Measurements from ENCODE around the gene ELAC1. TPM values are rescaled to one million over a fixed set of nuclear protein-coding genes. Genes with fewer than 3 reads are reported as not detected.

Gene ELAC1
- total RNA-seq, 2 experiments from 2014 or later, result 4.7 to 5.6 TPM

DNA sequence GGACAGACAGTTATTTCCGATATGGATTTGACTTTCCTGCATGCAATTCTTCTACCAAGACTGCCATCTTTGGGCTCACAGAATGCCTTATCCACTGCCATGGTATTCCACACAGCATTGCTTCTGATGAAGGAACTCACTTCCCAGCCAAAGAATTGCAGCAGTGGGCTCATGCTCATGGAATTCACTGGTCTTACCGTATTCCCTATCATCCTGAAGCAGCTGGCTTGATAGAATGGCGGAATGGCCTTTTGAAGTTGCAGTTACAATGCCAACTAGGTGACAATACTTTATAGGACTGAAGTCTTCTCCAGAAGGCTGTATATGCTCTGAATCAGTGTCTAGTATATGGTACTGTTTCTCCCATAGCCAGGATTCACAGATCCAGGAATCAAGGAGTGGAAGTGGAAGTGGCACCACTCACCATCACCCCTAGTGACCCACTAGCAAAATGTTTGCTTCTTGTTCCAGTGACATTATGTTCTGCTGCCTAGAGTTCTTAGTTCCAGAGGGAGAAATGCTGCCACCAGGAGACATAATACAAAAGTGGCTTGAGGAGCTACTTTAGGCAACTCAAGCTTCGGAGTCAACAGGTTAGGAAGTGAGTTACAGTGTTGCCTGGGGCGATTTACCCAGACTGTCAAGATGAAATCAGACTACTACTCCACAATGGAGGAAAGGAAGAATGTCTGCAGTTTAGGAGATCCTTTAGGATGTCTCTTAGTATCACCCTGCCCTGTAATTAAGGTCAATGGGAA lies 38.4 kb downstream of the ELAC1 start:
- ChIA-PET POLR2A (no interaction called here), CTCF (interaction anchor here (0.6 kb wide), 1 partner anchor 95 kb away, joined by 3 read pairs; no protein-coding TSS in a partner anchor)
- Mint-ChIP-seq H3K9me3 (ENCODE audit: low read depth) (peaks cover 8% of the 10 kb centered on the region), H3K36me3 (ENCODE audit: low read depth) (no peaks in the 10 kb centered on the region), H3K4me3 (no peak overlapping the region), H3K4me1 (no peaks in the 10 kb centered on the region), H3K27ac (no peak overlapping the region), H3K27me3 (no peaks in the 10 kb centered on the region)
- ATAC-seq (no peak), DNase-seq (no peak)
- intact Hi-C loops (cut with DNase I, micrococcal nuclease), result no loop called here

DNA sequence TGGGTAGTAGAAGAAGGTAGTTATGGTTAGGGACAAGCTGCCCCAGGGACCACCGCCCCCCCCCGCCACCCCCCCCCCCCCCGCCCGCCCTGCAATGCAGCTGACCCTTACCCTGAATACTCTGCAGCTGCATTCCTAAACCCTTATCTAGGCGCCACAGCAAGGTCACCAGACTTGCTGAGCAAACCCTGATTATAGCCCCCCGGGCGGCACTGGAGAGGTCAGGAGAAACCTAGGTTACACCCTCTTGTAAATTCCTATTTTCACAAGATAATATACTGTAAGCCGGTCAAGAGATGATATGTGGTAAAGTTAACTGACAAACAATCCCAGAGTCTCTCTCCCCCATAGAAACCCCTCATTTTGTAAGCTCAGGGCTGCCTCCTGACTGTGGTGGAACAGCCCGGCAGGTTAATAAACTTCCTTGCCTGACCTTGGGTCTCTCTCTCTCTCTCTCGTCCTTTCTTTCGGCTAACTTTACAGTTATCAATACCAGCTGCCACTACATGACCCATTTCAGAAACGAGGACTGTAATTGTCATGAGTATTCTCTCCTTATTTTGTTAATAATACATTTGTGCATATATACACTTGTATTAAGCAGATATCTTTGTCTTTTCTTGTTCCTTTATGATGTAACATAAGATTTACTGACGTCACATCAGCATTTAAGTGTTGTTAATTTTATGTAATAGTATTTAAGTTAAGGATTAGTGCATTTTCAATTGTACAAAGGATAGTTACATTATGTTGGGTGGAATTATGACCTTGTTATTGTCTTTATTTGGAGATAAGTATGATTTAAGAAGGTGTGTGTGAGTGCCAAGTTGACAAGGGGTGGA lies 39.3 kb downstream of the ELAC1 start:
- H3K27me3 Mint-ChIP-seq, result no peaks in the 10 kb centered on the region
- POLR2A ChIA-PET, result interaction anchor here (0.7 kb wide), 1 partner anchor 13 kb away, joined by 3 read pairs; no protein-coding TSS in a partner anchor
- H3K4me1 Mint-ChIP-seq, result no peaks in the 10 kb centered on the region
- DNase-seq (no peak), ATAC-seq (no peak)
- H3K4me3 Mint-ChIP-seq, result no peak overlapping the region
- H3K9me3 Mint-ChIP-seq (ENCODE audit: low read depth), result peaks cover 8% of the 10 kb centered on the region
- H3K36me3 Mint-ChIP-seq (ENCODE audit: low read depth), result no peaks in the 10 kb centered on the region
- CTCF ChIA-PET, result interaction anchor here (0.6 to 0.8 kb wide), 2 partner anchors 63 to 94 kb away, joined by 3 read pairs; no protein-coding TSS in a partner anchor
- no peak overlapping the region for H3K27ac Mint-ChIP-seq
- intact Hi-C loops (cut with DNase I, micrococcal nuclease), result no loop called here

DNA sequence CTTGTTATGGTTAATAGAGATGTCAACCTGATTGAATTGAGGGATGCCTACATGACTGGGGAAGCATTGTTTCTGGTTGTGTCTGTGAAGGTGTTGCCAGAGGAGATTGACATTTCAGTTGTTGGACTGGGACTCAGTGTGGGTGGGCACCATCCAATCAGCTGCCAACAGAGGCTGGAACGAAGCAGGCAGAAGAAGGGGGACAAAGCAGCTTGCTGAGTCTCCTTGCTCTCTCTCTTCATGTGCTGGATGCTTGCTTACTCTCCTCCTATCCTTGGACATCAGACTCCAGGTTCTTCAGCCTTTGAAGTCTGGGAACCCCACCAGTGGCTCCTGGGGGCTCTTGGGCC lies 39.9 kb downstream of the ELAC1 start:
- H3K4me1 Mint-ChIP-seq, result no peaks in the 10 kb centered on the region
- no peak overlapping the region for H3K27ac Mint-ChIP-seq
- CTCF ChIA-PET, result interaction anchor here (0.8 kb wide), 1 partner anchor 63 kb away, joined by 3 read pairs; no protein-coding TSS in a partner anchor
- H3K27me3 Mint-ChIP-seq, result no peaks in the 10 kb centered on the region
- peaks cover 6% of the 10 kb centered on the region for H3K9me3 Mint-ChIP-seq (ENCODE audit: low read depth)
- intact Hi-C loops (cut with DNase I, micrococcal nuclease), result no loop called here
- ATAC-seq (no peak), DNase-seq (no peak)
- no peaks in the 10 kb centered on the region for H3K36me3 Mint-ChIP-seq (ENCODE audit: low read depth)
- POLR2A ChIA-PET, result interaction anchor here (0.7 kb wide), 1 partner anchor 13 kb away, joined by 3 read pairs; no protein-coding TSS in a partner anchor
- no peak overlapping the region for H3K4me3 Mint-ChIP-seq

DNA sequence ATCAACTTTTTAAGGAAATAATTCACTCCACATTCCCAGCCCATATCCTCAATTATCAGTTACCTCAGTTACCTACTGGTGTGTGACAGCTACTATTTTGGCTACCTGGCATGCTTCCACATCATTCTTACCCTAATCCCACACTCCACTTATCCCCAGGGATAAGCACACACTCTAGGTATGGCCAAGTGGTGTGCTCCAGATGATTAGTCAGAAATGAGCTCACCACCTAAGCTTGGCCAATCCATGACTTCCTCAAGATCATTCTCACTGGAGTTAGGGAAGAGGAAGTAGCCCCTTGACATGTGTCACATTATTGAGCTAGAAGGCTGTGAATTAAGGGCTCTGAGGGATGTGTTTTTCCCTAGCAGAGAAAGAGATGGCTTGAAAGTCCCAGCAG lies 41.2 kb downstream of the ELAC1 start:
- no peak overlapping the region for H3K4me3 Mint-ChIP-seq
- H3K9me3 Mint-ChIP-seq (ENCODE audit: low read depth), result no peaks in the 10 kb centered on the region
- H3K27ac Mint-ChIP-seq, result no peak overlapping the region
- ChIA-PET CTCF (no interaction called here), POLR2A (no interaction called here)
- no peaks in the 10 kb centered on the region for H3K4me1 Mint-ChIP-seq
- DNase-seq (no peak), ATAC-seq (no peak)
- intact Hi-C loops (cut with DNase I, micrococcal nuclease), result no loop called here
- no peaks in the 10 kb centered on the region for H3K36me3 Mint-ChIP-seq (ENCODE audit: low read depth)
- no peaks in the 10 kb centered on the region for H3K27me3 Mint-ChIP-seq

DNA sequence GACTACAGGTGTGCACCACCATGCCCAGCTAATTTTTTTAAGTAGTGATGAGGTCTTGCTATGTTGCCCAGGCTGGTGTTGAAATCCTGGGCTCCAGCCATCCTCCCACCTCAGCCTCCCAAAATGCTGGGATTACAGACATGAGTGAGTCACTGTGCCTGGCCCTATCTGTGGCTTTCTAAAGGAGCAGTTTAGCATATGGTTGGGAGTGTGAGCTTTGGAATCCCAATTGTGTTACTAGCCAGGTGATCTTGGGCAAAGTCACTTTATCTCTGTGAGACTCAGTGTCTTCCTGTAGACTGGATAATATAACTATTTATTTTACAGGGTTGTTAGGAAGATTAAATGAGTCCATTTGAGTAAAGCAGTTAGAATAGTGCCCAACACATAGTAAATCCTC lies 42.4 kb downstream of the ELAC1 start:
- Mint-ChIP-seq H3K27ac (no peak overlapping the region), H3K4me1 (no peaks in the 10 kb centered on the region), H3K27me3 (no peaks in the 10 kb centered on the region), H3K9me3 (ENCODE audit: low read depth) (no peaks in the 10 kb centered on the region), H3K36me3 (ENCODE audit: low read depth) (no peaks in the 10 kb centered on the region), H3K4me3 (no peak overlapping the region)
- ChIA-PET POLR2A (no interaction called here), CTCF (no interaction called here)
- intact Hi-C loops (cut with DNase I, micrococcal nuclease), result no loop called here
- DNase-seq (no peak), ATAC-seq (no peak)

DNA sequence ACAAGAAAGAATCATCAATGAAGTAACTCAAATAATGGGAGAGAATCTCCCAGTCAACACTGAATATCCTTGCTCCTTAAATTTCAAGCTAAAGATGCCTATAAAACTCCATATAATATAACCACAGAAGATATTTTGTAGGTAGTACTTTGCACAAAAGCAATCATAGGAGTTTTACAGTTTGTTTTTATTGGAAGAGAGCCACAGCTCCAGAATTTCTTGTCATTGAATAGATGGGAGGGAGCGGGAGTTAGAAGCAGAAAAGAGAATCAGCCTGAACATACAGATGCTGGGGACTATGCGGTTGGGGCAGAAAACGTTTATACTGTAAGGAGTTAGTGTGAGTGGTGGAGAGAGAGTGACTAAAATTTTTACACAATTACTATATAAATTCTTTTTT lies 43.9 kb downstream of the ELAC1 start:
- DNase-seq (no peak), ATAC-seq (no peak)
- Mint-ChIP-seq H3K36me3 (ENCODE audit: low read depth) (no peaks in the 10 kb centered on the region), H3K27me3 (no peaks in the 10 kb centered on the region), H3K9me3 (ENCODE audit: low read depth) (peaks cover 2% of the 10 kb centered on the region), H3K4me1 (no peaks in the 10 kb centered on the region), H3K4me3 (no peak overlapping the region), H3K27ac (no peak overlapping the region)
- intact Hi-C loops (cut with DNase I, micrococcal nuclease), result no loop called here
- POLR2A ChIA-PET, result no interaction called here
- CTCF ChIA-PET, result interaction anchor here (0.6 to 0.9 kb wide), 2 partner anchors 35 to 137 kb away, joined by 3 to 4 read pairs; no protein-coding TSS in a partner anchor

DNA sequence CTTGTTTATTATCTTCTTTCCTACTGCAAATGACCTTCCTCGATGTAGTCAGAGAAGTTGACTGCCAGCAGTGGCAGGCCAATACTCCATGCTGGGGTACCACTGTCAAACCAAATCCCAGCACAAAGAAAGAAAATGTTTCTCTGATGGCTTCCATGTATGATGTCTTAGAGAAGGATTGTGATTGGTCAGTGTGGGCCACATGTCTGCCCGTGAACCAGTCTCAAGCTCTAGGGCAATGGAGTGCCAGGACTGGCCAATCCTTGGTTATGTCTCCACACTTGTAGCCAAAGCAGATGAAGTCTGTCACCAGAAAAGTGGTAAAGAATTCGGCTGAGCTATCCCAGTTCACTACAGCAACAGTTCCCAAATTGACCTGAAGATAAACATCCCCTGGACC lies 44.6 kb downstream of the ELAC1 start:
- intact Hi-C loops (cut with DNase I, micrococcal nuclease), result no loop called here
- CTCF ChIA-PET, result interaction anchor here (0.9 kb wide), 1 partner anchor 35 kb away, joined by 4 read pairs; no protein-coding TSS in a partner anchor

DNA sequence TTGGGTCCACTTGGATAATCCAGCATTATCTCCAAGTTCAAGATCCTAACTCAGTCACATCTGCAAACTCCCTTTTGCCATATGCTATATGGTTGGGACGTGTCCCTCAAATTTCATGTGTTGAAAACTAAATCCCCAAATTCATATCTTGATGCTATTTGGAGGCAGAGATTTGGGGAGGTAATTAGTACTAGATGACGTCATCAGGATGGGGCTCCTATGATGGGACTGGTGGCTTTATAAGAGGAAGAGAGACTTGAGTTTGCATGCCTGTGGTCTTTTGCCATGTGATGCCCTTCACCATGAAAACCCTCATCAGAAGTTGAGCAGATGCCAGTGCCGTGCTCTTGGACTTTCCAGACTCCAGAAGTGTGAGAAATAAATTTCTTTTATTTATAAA lies 45.4 kb downstream of the ELAC1 start:
- Mint-ChIP-seq H3K27ac (no peak overlapping the region), H3K36me3 (ENCODE audit: low read depth) (no peaks in the 10 kb centered on the region), H3K4me1 (no peaks in the 10 kb centered on the region), H3K27me3 (no peaks in the 10 kb centered on the region), H3K4me3 (no peak overlapping the region), H3K9me3 (ENCODE audit: low read depth) (peaks cover 2% of the 10 kb centered on the region)
- no peak for ATAC-seq
- ChIA-PET POLR2A (interaction anchor here (0.7 kb wide), 1 partner anchor 253 kb away, joined by 3 read pairs; no protein-coding TSS in a partner anchor), CTCF (no interaction called here)
- intact Hi-C loops (cut with DNase I, micrococcal nuclease), result no loop called here
- DNase-seq, result no peak

More for the DNA sequence above, 44.6 kb downstream of the ELAC1 start:
- Mint-ChIP-seq H3K4me1 (no peaks in the 10 kb centered on the region), H3K4me3 (no peak overlapping the region), H3K9me3 (ENCODE audit: low read depth) (peaks cover 2% of the 10 kb centered on the region), H3K27ac (no peak overlapping the region), H3K27me3 (no peaks in the 10 kb centered on the region), H3K36me3 (ENCODE audit: low read depth) (no peaks in the 10 kb centered on the region)
- DNase-seq, result no peak
- POLR2A ChIA-PET, result interaction anchor here (0.7 kb wide), 1 partner anchor 254 kb away, joined by 3 read pairs; no protein-coding TSS in a partner anchor
- ATAC-seq, result no peak

DNA sequence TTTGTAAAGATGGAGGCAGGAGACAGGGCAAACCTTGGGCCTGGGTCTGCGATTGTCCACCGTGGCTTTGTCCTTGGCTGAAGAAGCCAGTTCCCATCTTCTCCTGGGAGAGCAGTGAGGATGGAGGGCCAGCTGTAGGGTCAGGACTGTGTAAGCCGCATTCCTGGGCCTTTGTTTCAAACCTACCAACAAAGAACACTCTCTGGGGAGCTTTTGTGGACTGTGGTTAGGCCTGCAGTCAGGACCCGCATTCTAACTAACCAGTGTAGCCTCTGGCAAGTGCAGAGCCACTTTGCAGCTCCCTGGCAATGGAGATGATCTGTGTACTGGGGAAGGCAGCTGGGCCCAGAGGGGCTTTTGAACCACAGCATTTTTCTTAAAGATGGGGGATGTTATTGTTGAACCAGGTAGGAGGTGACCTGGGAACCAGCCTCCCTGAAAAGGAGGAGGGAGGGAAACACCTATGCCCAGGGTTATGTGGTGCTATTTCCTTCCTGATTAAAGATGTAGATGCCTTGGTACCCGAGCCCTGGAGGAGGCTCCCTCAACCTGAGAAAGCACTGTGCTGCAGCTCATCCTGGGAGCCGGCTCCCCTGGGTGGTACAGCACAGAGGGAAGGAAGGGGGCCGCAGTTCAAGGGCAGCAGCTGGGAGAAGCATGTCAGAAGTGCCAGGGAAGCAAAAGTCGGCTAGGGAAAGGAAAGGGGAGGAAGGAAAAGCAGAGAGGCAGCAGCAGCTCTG lies 49.5 kb downstream of the ELAC1 start:
- no peaks in the 10 kb centered on the region for H3K27me3 Mint-ChIP-seq
- DNase-seq (no peak), ATAC-seq (no peak)
- no peaks in the 10 kb centered on the region for H3K4me1 Mint-ChIP-seq
- no peak overlapping the region for H3K27ac Mint-ChIP-seq
- no peak overlapping the region for H3K4me3 Mint-ChIP-seq
- ChIA-PET CTCF (interaction anchor here (0.8 kb wide), 1 partner anchor 200 kb away, joined by 3 read pairs; no protein-coding TSS in a partner anchor), POLR2A (interaction anchor here (1.0 kb wide), 1 partner anchor 13 kb away, joined by 7 read pairs; the partner anchor contains the start of gene SMAD4)
- no peaks in the 10 kb centered on the region for H3K36me3 Mint-ChIP-seq (ENCODE audit: low read depth)
- H3K9me3 Mint-ChIP-seq (ENCODE audit: low read depth), result peaks cover 2% of the 10 kb centered on the region
- intact Hi-C loops (cut with DNase I, micrococcal nuclease), result no loop called here

DNA sequence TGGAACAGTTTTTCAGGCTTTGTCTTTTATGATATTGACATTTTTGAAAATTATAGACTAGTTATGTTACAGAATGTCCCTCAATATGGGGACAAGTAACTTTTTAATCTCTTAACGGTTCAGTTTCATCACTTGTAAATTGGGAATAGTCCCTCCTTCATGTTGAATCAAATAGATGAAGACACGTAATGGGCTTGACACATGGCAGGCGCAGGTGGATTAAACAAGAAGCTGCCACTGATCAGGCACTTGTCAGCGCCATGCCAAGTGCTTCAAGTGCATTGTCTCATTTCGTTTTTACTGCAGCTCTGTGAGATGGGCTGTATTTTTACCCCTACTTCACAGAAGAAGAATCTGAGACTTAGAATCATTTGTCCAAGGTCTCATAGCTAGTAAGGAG lies 52.7 kb downstream of the ELAC1 start:
- Mint-ChIP-seq H3K9me3 (ENCODE audit: low read depth) (peaks cover 6% of the 10 kb centered on the region), H3K27ac (no peak overlapping the region), H3K4me3 (no peak overlapping the region), H3K27me3 (no peaks in the 10 kb centered on the region), H3K4me1 (no peaks in the 10 kb centered on the region), H3K36me3 (ENCODE audit: low read depth) (peaks cover 6% of the 10 kb centered on the region)
- ATAC-seq, result no peak
- intact Hi-C loops (cut with DNase I, micrococcal nuclease), result no loop called here
- CTCF ChIA-PET, result interaction anchor here (0.6 kb wide), 1 partner anchor 89 kb away, joined by 3 read pairs; no protein-coding TSS in a partner anchor
- DNase-seq, result no peak
- POLR2A ChIA-PET, result no interaction called here

DNA sequence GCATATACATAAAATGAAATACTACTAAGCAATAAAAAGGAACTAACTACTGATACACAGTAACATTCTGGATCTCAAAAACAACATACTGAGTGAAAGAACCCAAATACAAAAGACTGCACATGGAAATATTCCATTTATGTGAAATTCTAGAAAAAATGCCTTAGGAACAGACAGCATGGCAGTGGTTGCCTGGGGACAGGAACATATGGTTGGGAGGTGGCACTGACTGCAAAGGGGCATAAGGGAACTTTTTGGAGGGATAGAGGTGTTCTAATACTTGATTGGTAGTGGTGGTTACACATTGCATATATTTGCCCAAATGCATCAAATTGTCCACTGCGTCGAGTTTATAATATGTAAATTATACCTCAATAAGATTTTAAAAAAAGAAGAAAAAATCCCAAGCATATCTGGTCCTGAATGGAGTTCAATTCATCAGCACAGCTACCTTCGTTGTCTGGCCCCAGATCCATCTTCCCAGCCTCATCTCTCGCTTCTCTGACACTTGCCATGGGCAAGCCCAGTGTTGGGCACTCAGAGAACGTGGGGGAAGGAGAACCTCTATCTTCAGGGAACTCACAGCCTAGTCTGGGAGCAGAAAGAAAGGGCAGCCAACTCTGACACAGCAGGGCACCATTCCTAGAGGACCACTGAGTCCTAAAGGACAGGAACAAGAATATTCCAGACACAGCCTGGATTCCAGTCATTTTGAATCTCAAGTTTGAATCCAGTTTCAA lies 53.6 kb downstream of the ELAC1 start:
- ChIA-PET CTCF (no interaction called here), POLR2A (no interaction called here)
- Mint-ChIP-seq H3K27me3 (no peaks in the 10 kb centered on the region), H3K9me3 (ENCODE audit: low read depth) (peaks cover 5% of the 10 kb centered on the region), H3K4me1 (no peaks in the 10 kb centered on the region), H3K4me3 (no peak overlapping the region), H3K36me3 (ENCODE audit: low read depth) (peaks cover 6% of the 10 kb centered on the region), H3K27ac (no peak overlapping the region)
- intact Hi-C loops (cut with DNase I, micrococcal nuclease), result no loop called here
- ATAC-seq (no peak), DNase-seq (no peak)

All from activated CD4-positive, alpha-beta T cell treated with anti-CD3 and anti-CD28 coated beads for 36 hours (primary cell).